ENCODE results near the gene ALG9. TPM values are rescaled to one million over a fixed set of nuclear protein-coding genes. Genes with fewer than 3 reads are reported as not detected.

The ALG9 gene
- total RNA-seq, 4 donors from 2014 or later: 26.7 to 33.9 (median 31.1) TPM

GRCh38 chr11:111808063-111808588, 63.3 kb downstream of the ALG9 start:
- WGBS, 2 donors (ENCODE audit: low coverage in 1 of 2): 91 to 92% methylated on average over 1 to 2 of the region's 2 CpGs
- no peak for TF ChIP-seq POLR2AphosphoS5 (IDR thresholded peaks at IDR 0.05)
- no peak for TF ChIP-seq POLR2A (IDR thresholded peaks at IDR 0.05)
- TF ChIP-seq EP300 (IDR thresholded peaks at IDR 0.05): no peak
- no peak for TF ChIP-seq CTCF (IDR thresholded peaks at IDR 0.05)
- Histone ChIP-seq H3K9me3 (no peaks in the 10 kb centered on the region), H3K4me1 (no peaks in the 10 kb centered on the region), H3K27ac (no peak overlapping the region), H3K4me3 (no peak overlapping the region), H3K27me3 (no peaks in the 10 kb centered on the region), H3K36me3 (peaks cover 0 to 61% of the 10 kb centered on the region in 2 donors)
- ATAC-seq: no peak

- 88% methylated on average over 1 of the region's 1 CpG; no CpG with 5 or more reads in 1 of the 2 donors for WGBS, 2 donors (ENCODE audit: low coverage in 1 of 2)
- TF ChIP-seq POLR2A (IDR thresholded peaks at IDR 0.05) (no peak), CTCF (IDR thresholded peaks at IDR 0.05) (no peak), POLR2AphosphoS5 (IDR thresholded peaks at IDR 0.05) (no peak), EP300 (IDR thresholded peaks at IDR 0.05) (no peak)
- peaks cover 0 to 71% of the 10 kb centered on the region in 2 donors for H3K36me3 ChIP-seq
These were observed 64.3 kb downstream of the ALG9 start for GRCh38 chr11:111807076-111807475.

GRCh38 chr11:111801135-111801534, 70.2 kb downstream of the ALG9 start:
- Histone ChIP-seq H3K36me3 (peaks cover 0 to 66% of the 10 kb centered on the region in 2 donors), H3K4me1 (peaks cover 0 to 8% (median 0%) of the 10 kb centered on the region in 3 donors), H3K9me3 (no peaks in the 10 kb centered on the region), H3K4me3 (no peak overlapping the region), H3K27ac (no peak overlapping the region), H3K27me3 (no peaks in the 10 kb centered on the region)
- no peak for ATAC-seq
- 53 to 74% methylated on average over 2 of the region's 2 CpGs for WGBS, 2 donors (ENCODE audit: low coverage in 1 of 2)
- TF ChIP-seq POLR2A (IDR thresholded peaks at IDR 0.05) (no peak), POLR2AphosphoS5 (IDR thresholded peaks at IDR 0.05) (no peak), CTCF (IDR thresholded peaks at IDR 0.05) (no peak), EP300 (IDR thresholded peaks at IDR 0.05) (no peak)

More at GRCh38 chr11:111807076-111807475, 64.3 kb downstream of the ALG9 start:
- H3K4me1 ChIP-seq: no peaks in the 10 kb centered on the region
- H3K27ac ChIP-seq: no peak overlapping the region
- H3K4me3 ChIP-seq: no peak overlapping the region
- no peaks in the 10 kb centered on the region for H3K9me3 ChIP-seq
- no peaks in the 10 kb centered on the region for H3K27me3 ChIP-seq
- ATAC-seq: no peak

- Histone ChIP-seq H3K4me1 (peaks cover 0 to 13% (median 0%) of the 10 kb centered on the region in 3 donors), H3K9me3 (no peaks in the 10 kb centered on the region), H3K27me3 (no peaks in the 10 kb centered on the region), H3K4me3 (no peak overlapping the region), H3K27ac (no peak overlapping the region), H3K36me3 (peaks cover 0 to 38% of the 10 kb centered on the region in 2 donors)
- TF ChIP-seq EP300 (IDR thresholded peaks at IDR 0.05) (no peak), POLR2AphosphoS5 (IDR thresholded peaks at IDR 0.05) (no peak)
- ATAC-seq: no peak
- WGBS, 2 donors (ENCODE audit: low coverage in 1 of 2): 86% methylated on average over 1 of the region's 1 CpG; no CpG with 5 or more reads in 1 of the 2 donors
These were observed 73.1 kb downstream of the ALG9 start for GRCh38 chr11:111798279-111798678.

GRCh38 chr11:111797145-111797581, 74.2 kb downstream of the ALG9 start:
- H3K4me3 ChIP-seq: no peak overlapping the region
- no peak overlapping the region for H3K27ac ChIP-seq
- no peak for ATAC-seq
- no peaks in the 10 kb centered on the region for H3K27me3 ChIP-seq
- H3K36me3 ChIP-seq: peaks cover 0 to 29% of the 10 kb centered on the region in 2 donors
- no peaks in the 10 kb centered on the region for H3K9me3 ChIP-seq
- peaks cover 0 to 13% (median 0%) of the 10 kb centered on the region in 3 donors for H3K4me1 ChIP-seq
- 81 to 92% methylated on average over 2 of the region's 2 CpGs for WGBS, 2 donors (ENCODE audit: low coverage in 1 of 2)
- no peak for TF ChIP-seq POLR2AphosphoS5 (IDR thresholded peaks at IDR 0.05)
- no peak for TF ChIP-seq CTCF (IDR thresholded peaks at IDR 0.05)
- no peak for TF ChIP-seq EP300 (IDR thresholded peaks at IDR 0.05)
- no peak for TF ChIP-seq POLR2A (IDR thresholded peaks at IDR 0.05)
